AG09309 (cell line): ENCODE results near the gene FGF5.

Source experiments
- DNase-seq: peaks from one replicate; pipeline ENCODE4 v3.0.0-alpha.2; 2010; ENCODE audit warnings: low read depth
- H3K4me3 ChIP-seq: 2 replicates; pipeline ENCODE4 v1.5.1; 2011; ENCODE audit warnings: mild to moderate bottlenecking, low read depth, low read length, moderate library complexity; ENCODE audit not compliant: control insufficient read depth
- TF ChIP-seq, protein P1 (sequence below): IDR thresholded peaks from 2 replicates; pipeline ENCODE4 v1.5.1; 2011; ENCODE audit warnings: mild to moderate bottlenecking, low read depth, low read length, inconsistent platforms; ENCODE audit not compliant: insufficient read depth, control insufficient read depth; ENCODE audit errors: missing control alignments

The FGF5 gene

DNA sequence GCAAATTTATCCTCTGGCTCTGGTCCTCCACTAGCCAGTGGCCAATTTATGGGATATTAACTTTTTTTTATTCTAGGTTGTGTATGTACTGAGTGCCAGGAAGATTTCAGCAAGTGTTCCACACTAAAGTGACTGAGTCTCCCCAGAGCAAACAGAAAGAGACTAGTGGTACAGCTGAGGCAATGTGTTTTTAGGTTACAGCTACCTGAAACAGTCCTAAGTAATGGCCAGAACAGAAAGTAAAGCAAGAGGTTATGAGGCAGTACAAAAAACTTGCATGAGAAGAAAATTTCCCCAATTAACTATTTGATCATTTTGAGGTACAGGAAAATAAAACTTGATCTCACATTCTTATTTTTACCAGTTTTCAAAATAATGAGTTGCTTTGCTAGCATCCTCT, 38.0 kb upstream of the FGF5 start:
- DNase-seq, result no peak
- no peak overlapping the region for H3K4me3 ChIP-seq
- TF ChIP-seq, protein P1, sequence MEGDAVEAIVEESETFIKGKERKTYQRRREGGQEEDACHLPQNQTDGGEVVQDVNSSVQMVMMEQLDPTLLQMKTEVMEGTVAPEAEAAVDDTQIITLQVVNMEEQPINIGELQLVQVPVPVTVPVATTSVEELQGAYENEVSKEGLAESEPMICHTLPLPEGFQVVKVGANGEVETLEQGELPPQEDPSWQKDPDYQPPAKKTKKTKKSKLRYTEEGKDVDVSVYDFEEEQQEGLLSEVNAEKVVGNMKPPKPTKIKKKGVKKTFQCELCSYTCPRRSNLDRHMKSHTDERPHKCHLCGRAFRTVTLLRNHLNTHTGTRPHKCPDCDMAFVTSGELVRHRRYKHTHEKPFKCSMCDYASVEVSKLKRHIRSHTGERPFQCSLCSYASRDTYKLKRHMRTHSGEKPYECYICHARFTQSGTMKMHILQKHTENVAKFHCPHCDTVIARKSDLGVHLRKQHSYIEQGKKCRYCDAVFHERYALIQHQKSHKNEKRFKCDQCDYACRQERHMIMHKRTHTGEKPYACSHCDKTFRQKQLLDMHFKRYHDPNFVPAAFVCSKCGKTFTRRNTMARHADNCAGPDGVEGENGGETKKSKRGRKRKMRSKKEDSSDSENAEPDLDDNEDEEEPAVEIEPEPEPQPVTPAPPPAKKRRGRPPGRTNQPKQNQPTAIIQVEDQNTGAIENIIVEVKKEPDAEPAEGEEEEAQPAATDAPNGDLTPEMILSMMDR, result no peak

DNA sequence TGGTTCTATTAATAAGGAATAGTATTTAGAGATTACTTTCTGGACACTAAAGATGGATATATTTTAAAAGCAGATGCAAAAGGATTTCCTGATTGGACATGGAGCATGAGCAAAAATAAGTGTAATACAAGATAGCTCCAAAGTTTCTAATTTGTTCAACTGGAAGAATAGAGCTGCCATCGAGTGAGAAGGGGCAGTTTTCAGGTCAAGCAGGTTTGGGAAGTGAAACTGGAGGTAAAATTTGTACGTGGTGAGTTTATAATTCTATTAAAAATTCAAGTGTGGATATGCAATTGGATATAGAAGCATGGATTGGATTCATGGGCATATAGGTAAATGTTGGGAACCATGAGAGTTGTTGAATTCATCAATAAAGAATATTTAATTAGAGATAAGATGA, 37.3 kb upstream of the FGF5 start:
- no peak for DNase-seq
- no peak overlapping the region for H3K4me3 ChIP-seq
- TF ChIP-seq, protein P1, result no peak

DNA sequence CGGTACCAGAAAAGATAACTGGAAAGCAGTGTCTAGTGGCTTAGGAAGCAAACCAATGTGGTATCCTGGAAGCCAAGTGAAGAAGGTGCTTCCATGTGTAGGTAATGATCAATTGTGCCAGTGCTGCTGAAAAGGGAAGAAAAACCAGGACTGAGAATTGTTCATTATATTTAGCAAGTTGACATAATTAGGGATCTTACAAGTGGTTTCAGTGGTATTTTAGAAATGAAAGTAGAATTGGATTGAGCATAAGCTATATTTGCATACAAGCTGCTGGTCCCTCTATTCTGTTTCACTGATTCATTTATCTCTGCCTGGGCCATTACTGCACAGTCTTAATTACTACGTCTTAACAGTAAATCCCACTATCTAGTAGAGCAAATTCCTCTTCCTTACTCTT, 36.9 kb upstream of the FGF5 start:
- DNase-seq, result no peak
- TF ChIP-seq, protein P1, result no peak
- no peak overlapping the region for H3K4me3 ChIP-seq

- H3K4me3 ChIP-seq, result no peak overlapping the region
- DNase-seq, result no peak
- TF ChIP-seq, protein P1, result no peak
Measured at GRCh38 chr4:80231180-80231579, 35.3 kb upstream of the FGF5 start.

DNA sequence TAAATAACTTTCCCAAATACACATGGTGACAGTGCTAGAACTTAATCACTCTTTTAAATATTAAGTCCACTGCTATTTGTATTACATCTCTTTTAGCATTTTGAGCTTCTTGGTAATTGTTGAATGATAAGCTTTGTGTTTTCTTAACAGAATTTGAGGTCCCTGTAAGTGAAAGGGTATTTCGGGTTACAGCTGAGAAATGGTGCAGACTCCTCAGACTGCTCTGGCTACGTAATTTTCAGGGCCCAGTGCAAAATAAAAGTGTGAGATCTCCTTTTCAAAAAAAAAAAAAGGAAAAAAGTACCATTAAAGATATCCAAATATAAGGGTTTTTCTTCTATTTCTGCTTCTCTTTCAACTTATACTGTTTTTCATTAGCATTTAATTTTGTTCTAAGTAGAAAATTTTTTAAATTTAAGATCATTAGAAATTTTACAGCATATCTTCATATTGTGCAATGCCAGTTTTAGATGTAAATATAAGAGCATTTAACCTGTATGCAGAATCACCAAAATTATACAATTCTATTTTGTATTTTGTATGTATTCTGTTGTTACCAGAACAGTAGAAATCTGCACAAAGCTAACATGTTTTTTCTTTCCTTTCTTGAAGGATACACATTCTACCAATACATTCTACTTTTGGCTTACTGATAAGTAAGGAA, 33.6 kb upstream of the FGF5 start:
- no peak overlapping the region for H3K4me3 ChIP-seq
- DNase-seq, result no peak
- TF ChIP-seq, protein P1, result no peak

DNA sequence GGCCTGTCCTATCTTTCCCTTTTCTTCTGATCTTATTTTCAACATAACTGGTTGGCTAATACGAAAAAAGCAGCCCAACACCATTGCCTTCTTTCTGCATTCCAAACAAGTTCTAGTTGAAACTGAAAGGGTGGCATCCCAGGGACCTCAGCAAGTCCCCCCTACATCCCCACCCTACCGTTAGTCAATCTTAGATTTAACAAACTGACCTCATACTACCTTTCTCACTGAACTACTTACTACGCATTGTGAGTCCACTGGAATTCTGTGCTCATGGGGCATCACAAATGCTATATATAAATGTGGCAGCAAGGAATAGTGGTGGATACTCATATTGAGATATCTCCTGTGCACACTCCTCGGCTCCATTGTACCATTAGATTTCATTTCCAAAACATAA, 33.1 kb upstream of the FGF5 start:
- H3K4me3 ChIP-seq, result no peak overlapping the region
- DNase-seq, result no peak
- TF ChIP-seq, protein P1, result no peak
